GM18511 (cell line): ENCODE results near the gene SLIT1.

Experiments used
- ATAC-seq: cut with Tn5 transposase; IDR thresholded peaks from one replicate; pipeline ENCODE4 v1.9.1; 2021; ENCODE audit warnings: mild to moderate bottlenecking, moderate library complexity; ENCODE audit not compliant: unreplicated experiment

The SLIT1 gene

GRCh38 chr10:97066877-97067555 is 118.7 kb downstream of the SLIT1 start:
- no peak for ATAC-seq

- ATAC-seq: no peak
Measured at GRCh38 chr10:97065686-97066660, 119.8 kb downstream of the SLIT1 start.

- no peak for ATAC-seq
Measured at GRCh38 chr10:97065128-97065527, 120.6 kb downstream of the SLIT1 start.

- no peak for ATAC-seq
Measured at GRCh38 chr10:97063983-97064837, 121.5 kb downstream of the SLIT1 start.

- no peak for ATAC-seq
Measured at GRCh38 chr10:97063271-97063982, 122.3 kb downstream of the SLIT1 start.

GRCh38 chr10:97062456-97062855 is 123.3 kb downstream of the SLIT1 start:
- no peak for ATAC-seq

GRCh38 chr10:97062046-97062445 is 123.7 kb downstream of the SLIT1 start:
- no peak for ATAC-seq

- no peak for ATAC-seq
Measured at GRCh38 chr10:97061423-97061822, 124.3 kb downstream of the SLIT1 start.

- ATAC-seq: no peak
Measured at GRCh38 chr10:97060441-97061084, 125.2 kb downstream of the SLIT1 start.

- no peak for ATAC-seq
Measured at GRCh38 chr10:97059872-97060205, 125.9 kb downstream of the SLIT1 start.

- ATAC-seq: no peak
Measured at GRCh38 chr10:97059006-97059871, 126.5 kb downstream of the SLIT1 start.

GRCh38 chr10:97058521-97058920 is 127.2 kb downstream of the SLIT1 start:
- ATAC-seq: no peak

- ATAC-seq: no peak
Measured at GRCh38 chr10:97057491-97058235, 128.1 kb downstream of the SLIT1 start.

GRCh38 chr10:97056003-97056630 is 129.6 kb downstream of the SLIT1 start:
- ATAC-seq: no peak

- ATAC-seq: no peak
Measured at GRCh38 chr10:97053276-97053675, 132.5 kb downstream of the SLIT1 start.

- ATAC-seq: no peak
Measured at GRCh38 chr10:97050956-97051496, 134.7 kb downstream of the SLIT1 start.

GRCh38 chr10:97050205-97050745 is 135.5 kb downstream of the SLIT1 start:
- ATAC-seq: no peak
